ENCODE measurements around the gene ARHGEF1.

The ARHGEF1 gene

GRCh38 chr19:41898235-41898634 is 15.3 kb downstream of the ARHGEF1 start:
- TF ChIP-seq CTCF (IDR thresholded peaks at IDR 0.05; ENCODE audit: low read depth, low read length) = no peak

GRCh38 chr19:41901707-41902360 is 18.9 kb downstream of the ARHGEF1 start:
- no peak for TF ChIP-seq CTCF (IDR thresholded peaks at IDR 0.05; ENCODE audit: low read depth, low read length)
- H3K4me3 ChIP-seq (ENCODE audit: low read depth, low read length) = no peak overlapping the region

More at GRCh38 chr19:41898235-41898634, 15.3 kb downstream of the ARHGEF1 start:
- H3K4me3 ChIP-seq (ENCODE audit: low read depth, low read length) = no peak overlapping the region

GRCh38 chr19:41902594-41902993 is 19.6 kb downstream of the ARHGEF1 start:
- no peak for TF ChIP-seq CTCF (IDR thresholded peaks at IDR 0.05; ENCODE audit: low read depth, low read length)
- H3K4me3 ChIP-seq (ENCODE audit: low read depth, low read length) = no peak overlapping the region

GRCh38 chr19:41903193-41903953 is 20.4 kb downstream of the ARHGEF1 start:
- no peak for TF ChIP-seq CTCF (IDR thresholded peaks at IDR 0.05; ENCODE audit: low read depth, low read length)
- no peak overlapping the region for H3K4me3 ChIP-seq (ENCODE audit: low read depth, low read length)

- no peak for TF ChIP-seq CTCF (IDR thresholded peaks at IDR 0.05; ENCODE audit: low read depth, low read length)
- H3K4me3 ChIP-seq (ENCODE audit: low read depth, low read length) = no peak overlapping the region
Observed at GRCh38 chr19:41904118-41904870, 21.3 kb downstream of the ARHGEF1 start.

GRCh38 chr19:41905273-41906002 is 22.5 kb downstream of the ARHGEF1 start:
- TF ChIP-seq CTCF (IDR thresholded peaks at IDR 0.05; ENCODE audit: low read depth, low read length) = no peak
- no peak overlapping the region for H3K4me3 ChIP-seq (ENCODE audit: low read depth, low read length)

Data from WI38 (cell line).